ENCODE measurements around the gene KIAA0232. TPM values are rescaled to one million over a fixed set of nuclear protein-coding genes. Genes with fewer than 3 reads are reported as not detected.

Gene KIAA0232
- total RNA-seq, 2 experiments from 2014 or later = 16.1 to 16.5 TPM

- no peak overlapping the region for H3K27ac Mint-ChIP-seq
- no peak overlapping the region for H3K4me3 Mint-ChIP-seq
- H3K27me3 Mint-ChIP-seq = no peaks in the 10 kb centered on the region
- intact Hi-C loops (cut with micrococcal nuclease) = no loop called here
- peaks cover 7% of the 10 kb centered on the region for H3K36me3 Mint-ChIP-seq
- peaks cover 23% of the 10 kb centered on the region for H3K4me1 Mint-ChIP-seq (ENCODE audit: low read depth)
- ChIA-PET POLR2A (no interaction called here), CTCF (interaction anchor here (0.8 kb wide), 1 partner anchor 71 kb away, joined by 3 read pairs; no protein-coding TSS in a partner anchor)
- no peak for DNase-seq
- H3K9me3 Mint-ChIP-seq = no peaks in the 10 kb centered on the region
Observed at GRCh38 chr4:6802626-6803025, 20.1 kb downstream of the KIAA0232 start.

- Mint-ChIP-seq H3K9me3 (no peaks in the 10 kb centered on the region), H3K4me1 (ENCODE audit: low read depth) (peaks cover 23% of the 10 kb centered on the region), H3K27me3 (no peaks in the 10 kb centered on the region), H3K36me3 (peaks cover 7% of the 10 kb centered on the region), H3K4me3 (no peak overlapping the region), H3K27ac (no peak overlapping the region)
- intact Hi-C loops (cut with micrococcal nuclease) = no loop called here
- POLR2A ChIA-PET = no interaction called here
- CTCF ChIA-PET = interaction anchor here (0.8 kb wide), 1 partner anchor 70 kb away, joined by 3 read pairs; no protein-coding TSS in a partner anchor
- DNase-seq = no peak
Observed at GRCh38 chr4:6803246-6803645, 20.7 kb downstream of the KIAA0232 start.

GRCh38 chr4:6804082-6804752 is 21.7 kb downstream of the KIAA0232 start:
- Mint-ChIP-seq H3K27ac (no peak overlapping the region), H3K27me3 (no peaks in the 10 kb centered on the region), H3K9me3 (no peaks in the 10 kb centered on the region), H3K4me1 (ENCODE audit: low read depth) (peaks cover 20% of the 10 kb centered on the region), H3K4me3 (no peak overlapping the region), H3K36me3 (peaks cover 6% of the 10 kb centered on the region)
- POLR2A ChIA-PET = no interaction called here
- CTCF ChIA-PET = no interaction called here
- DNase-seq = no peak
- intact Hi-C loops (cut with micrococcal nuclease) = no loop called here

GRCh38 chr4:6806924-6807626 is 24.5 kb downstream of the KIAA0232 start:
- no peaks in the 10 kb centered on the region for H3K9me3 Mint-ChIP-seq
- intact Hi-C loops (cut with micrococcal nuclease) = no loop called here
- H3K4me1 Mint-ChIP-seq (ENCODE audit: low read depth) = peaks cover 19% of the 10 kb centered on the region
- ChIA-PET CTCF (interaction anchor here (2.2 kb wide), 1 partner anchor 66 kb away, joined by 7 read pairs; no protein-coding TSS in a partner anchor), POLR2A (no interaction called here)
- H3K27me3 Mint-ChIP-seq = no peaks in the 10 kb centered on the region
- no peak overlapping the region for H3K4me3 Mint-ChIP-seq
- DNase-seq = no peak
- no peak overlapping the region for H3K27ac Mint-ChIP-seq
- H3K36me3 Mint-ChIP-seq = peaks cover 4% of the 10 kb centered on the region

- CTCF ChIA-PET = no interaction called here
- H3K36me3 Mint-ChIP-seq = peaks cover 2% of the 10 kb centered on the region
- intact Hi-C loops (cut with micrococcal nuclease) = no loop called here
Observed at GRCh38 chr4:6808259-6808658, 25.7 kb downstream of the KIAA0232 start.

GRCh38 chr4:6811165-6811564 is 28.6 kb downstream of the KIAA0232 start:
- DNase-seq = no peak
- intact Hi-C loops (cut with micrococcal nuclease) = no loop called here
- ChIA-PET CTCF (interaction anchor here (1.5 kb wide), 1 partner anchor 63 kb away, joined by 4 read pairs; no protein-coding TSS in a partner anchor), POLR2A (no interaction called here)
- no peaks in the 10 kb centered on the region for H3K9me3 Mint-ChIP-seq
- no peak overlapping the region for H3K4me3 Mint-ChIP-seq
- H3K36me3 Mint-ChIP-seq = peaks cover 9% of the 10 kb centered on the region
- peaks cover 20% of the 10 kb centered on the region for H3K4me1 Mint-ChIP-seq (ENCODE audit: low read depth)
- no peak overlapping the region for H3K27ac Mint-ChIP-seq
- H3K27me3 Mint-ChIP-seq = no peaks in the 10 kb centered on the region

More at GRCh38 chr4:6808259-6808658, 25.7 kb downstream of the KIAA0232 start:
- no peaks in the 10 kb centered on the region for H3K9me3 Mint-ChIP-seq
- H3K27me3 Mint-ChIP-seq = no peaks in the 10 kb centered on the region
- no peak for DNase-seq
- POLR2A ChIA-PET = no interaction called here
- no peak overlapping the region for H3K4me3 Mint-ChIP-seq
- H3K27ac Mint-ChIP-seq = no peak overlapping the region
- peaks cover 10% of the 10 kb centered on the region for H3K4me1 Mint-ChIP-seq (ENCODE audit: low read depth)

- ChIA-PET CTCF (no interaction called here), POLR2A (no interaction called here)
- H3K27ac Mint-ChIP-seq = no peak overlapping the region
- peaks cover 18% of the 10 kb centered on the region for H3K36me3 Mint-ChIP-seq
- DNase-seq = no peak
- H3K4me3 Mint-ChIP-seq = no peak overlapping the region
- intact Hi-C loops (cut with micrococcal nuclease) = no loop called here
- no peaks in the 10 kb centered on the region for H3K9me3 Mint-ChIP-seq
- no peaks in the 10 kb centered on the region for H3K27me3 Mint-ChIP-seq
- H3K4me1 Mint-ChIP-seq (ENCODE audit: low read depth) = peaks cover 24% of the 10 kb centered on the region
Observed at GRCh38 chr4:6812766-6813165, 30.2 kb downstream of the KIAA0232 start.

- H3K4me3 Mint-ChIP-seq = no peak overlapping the region
- H3K9me3 Mint-ChIP-seq = peaks cover 4% of the 10 kb centered on the region
- H3K27ac Mint-ChIP-seq = no peak overlapping the region
- CTCF ChIA-PET = no interaction called here
- H3K4me1 Mint-ChIP-seq (ENCODE audit: low read depth) = peaks cover 24% of the 10 kb centered on the region
- POLR2A ChIA-PET = no interaction called here
- no peaks in the 10 kb centered on the region for H3K27me3 Mint-ChIP-seq
- intact Hi-C loops (cut with micrococcal nuclease) = no loop called here
- peaks cover 23% of the 10 kb centered on the region for H3K36me3 Mint-ChIP-seq
- DNase-seq = no peak
Observed at GRCh38 chr4:6813725-6814124, 31.2 kb downstream of the KIAA0232 start.

- peaks cover 24% of the 10 kb centered on the region for H3K4me1 Mint-ChIP-seq (ENCODE audit: low read depth)
Observed at GRCh38 chr4:6815029-6815836, 32.7 kb downstream of the KIAA0232 start.

GRCh38 chr4:6819295-6819694 is 36.8 kb downstream of the KIAA0232 start:
- POLR2A ChIA-PET = no interaction called here
- no peak overlapping the region for H3K4me3 Mint-ChIP-seq
- CTCF ChIA-PET = interaction anchor here (1.7 kb wide), 1 partner anchor 54 kb away, joined by 4 read pairs; no protein-coding TSS in a partner anchor

More at GRCh38 chr4:6815029-6815836, 32.7 kb downstream of the KIAA0232 start:
- no peak for DNase-seq
- ChIA-PET CTCF (interaction anchor here (0.6 to 0.9 kb wide), 2 partner anchors 93 to 114 kb away, joined by 3 read pairs; no protein-coding TSS in a partner anchor), POLR2A (no interaction called here)
- intact Hi-C loops (cut with micrococcal nuclease) = no loop called here
- Mint-ChIP-seq H3K9me3 (peaks cover 17% of the 10 kb centered on the region), H3K27ac (no peak overlapping the region), H3K4me3 (no peak overlapping the region), H3K36me3 (peaks cover 35% of the 10 kb centered on the region), H3K27me3 (no peaks in the 10 kb centered on the region)

GRCh38 chr4:6820695-6821094 is 38.2 kb downstream of the KIAA0232 start:
- no peaks in the 10 kb centered on the region for H3K27me3 Mint-ChIP-seq

More at GRCh38 chr4:6819295-6819694, 36.8 kb downstream of the KIAA0232 start:
- no peak for DNase-seq
- Mint-ChIP-seq H3K27ac (no peak overlapping the region), H3K9me3 (peaks cover 28% of the 10 kb centered on the region), H3K4me1 (ENCODE audit: low read depth) (peaks cover 12% of the 10 kb centered on the region), H3K36me3 (peaks cover 42% of the 10 kb centered on the region), H3K27me3 (no peaks in the 10 kb centered on the region)
- intact Hi-C loops (cut with micrococcal nuclease) = no loop called here

GRCh38 chr4:6824071-6824470 is 41.5 kb downstream of the KIAA0232 start:
- Mint-ChIP-seq H3K9me3 (peaks cover 23% of the 10 kb centered on the region), H3K4me1 (ENCODE audit: low read depth) (peaks cover 18% of the 10 kb centered on the region), H3K36me3 (peaks cover 42% of the 10 kb centered on the region), H3K4me3 (no peak overlapping the region), H3K27me3 (no peaks in the 10 kb centered on the region), H3K27ac (no peak overlapping the region)
- no peak for DNase-seq
- ChIA-PET POLR2A (no interaction called here), CTCF (no interaction called here)
- intact Hi-C loops (cut with micrococcal nuclease) = no loop called here

More at GRCh38 chr4:6820695-6821094, 38.2 kb downstream of the KIAA0232 start:
- Mint-ChIP-seq H3K4me3 (no peak overlapping the region), H3K27ac (no peak overlapping the region), H3K36me3 (peaks cover 46% of the 10 kb centered on the region), H3K9me3 (peaks cover 28% of the 10 kb centered on the region), H3K4me1 (ENCODE audit: low read depth) (peaks cover 13% of the 10 kb centered on the region)
- no peak for DNase-seq
- CTCF ChIA-PET = interaction anchor here (1.7 kb wide), 1 partner anchor 53 kb away, joined by 4 read pairs; no protein-coding TSS in a partner anchor
- intact Hi-C loops (cut with micrococcal nuclease) = no loop called here
- POLR2A ChIA-PET = no interaction called here

Measured in activated CD4-positive, alpha-beta memory T cell treated with anti-CD3 and anti-CD28 coated beads for 36 hours (primary cell).